ENCODE measurements around the gene HOXA6.

HOXA6 gene

GRCh38 chr7:27133409-27134231, 14.0 kb downstream of the HOXA6 start:
- FAIRE-seq: no peak

DNA sequence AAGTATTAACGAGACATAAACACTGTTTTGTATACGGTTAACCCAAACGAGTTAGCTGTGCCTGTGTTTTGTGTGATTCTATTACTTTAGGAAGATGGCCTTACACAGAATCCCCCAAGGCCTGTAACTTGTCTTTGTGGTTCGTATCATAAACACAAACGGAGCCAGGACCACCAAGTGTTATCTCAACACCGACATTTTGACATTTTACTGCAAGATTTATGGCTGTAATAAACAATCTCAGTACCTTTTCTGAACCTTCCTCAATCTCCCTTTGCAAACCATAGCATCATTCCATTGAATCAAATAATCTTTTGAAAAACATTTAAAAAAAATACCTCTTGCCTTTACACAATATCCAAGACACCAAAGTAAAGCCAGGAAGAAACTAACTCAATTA, 14.6 kb downstream of the HOXA6 start:
- FAIRE-seq: no peak

DNA sequence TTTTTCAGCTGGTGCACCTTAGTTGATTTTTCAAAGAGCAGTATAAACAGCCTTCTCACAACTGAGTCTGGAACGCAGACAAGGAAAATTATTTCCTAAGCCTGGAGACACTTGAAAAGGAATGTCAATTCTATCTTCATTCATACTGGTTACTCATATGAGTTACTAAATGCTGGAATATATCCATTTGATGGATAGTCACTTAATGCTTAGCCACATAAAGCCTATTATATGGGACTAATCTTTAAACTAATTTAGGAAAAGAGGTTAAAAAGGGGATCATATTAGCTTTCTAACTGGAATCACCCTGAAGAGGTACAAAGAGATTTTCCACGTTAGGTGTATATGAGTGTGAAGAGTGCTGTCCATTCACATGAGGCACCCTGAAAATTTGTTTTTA, 15.4 kb downstream of the HOXA6 start:
- FAIRE-seq: no peak

DNA sequence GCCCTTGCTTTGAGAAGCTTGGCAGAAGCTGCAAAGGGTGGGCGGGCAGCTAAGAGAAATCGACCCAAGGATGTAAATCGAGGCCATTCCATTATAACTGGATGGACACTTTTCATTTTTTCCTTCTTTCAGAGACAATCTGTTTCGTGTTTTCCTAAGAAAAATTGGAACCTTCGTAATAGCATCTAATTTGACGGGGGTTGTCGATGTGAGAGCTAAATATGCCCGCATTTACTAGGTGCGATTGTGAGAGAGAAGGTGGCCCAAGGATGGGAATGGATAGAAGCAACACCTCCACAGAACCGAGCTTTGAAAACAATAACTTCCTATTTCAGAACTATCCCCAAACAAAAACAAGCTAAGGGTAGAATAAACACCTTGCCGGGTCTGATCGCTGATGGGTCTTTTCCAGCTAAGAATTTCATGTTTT, 16.2 kb downstream of the HOXA6 start:
- FAIRE-seq: no peak

DNA sequence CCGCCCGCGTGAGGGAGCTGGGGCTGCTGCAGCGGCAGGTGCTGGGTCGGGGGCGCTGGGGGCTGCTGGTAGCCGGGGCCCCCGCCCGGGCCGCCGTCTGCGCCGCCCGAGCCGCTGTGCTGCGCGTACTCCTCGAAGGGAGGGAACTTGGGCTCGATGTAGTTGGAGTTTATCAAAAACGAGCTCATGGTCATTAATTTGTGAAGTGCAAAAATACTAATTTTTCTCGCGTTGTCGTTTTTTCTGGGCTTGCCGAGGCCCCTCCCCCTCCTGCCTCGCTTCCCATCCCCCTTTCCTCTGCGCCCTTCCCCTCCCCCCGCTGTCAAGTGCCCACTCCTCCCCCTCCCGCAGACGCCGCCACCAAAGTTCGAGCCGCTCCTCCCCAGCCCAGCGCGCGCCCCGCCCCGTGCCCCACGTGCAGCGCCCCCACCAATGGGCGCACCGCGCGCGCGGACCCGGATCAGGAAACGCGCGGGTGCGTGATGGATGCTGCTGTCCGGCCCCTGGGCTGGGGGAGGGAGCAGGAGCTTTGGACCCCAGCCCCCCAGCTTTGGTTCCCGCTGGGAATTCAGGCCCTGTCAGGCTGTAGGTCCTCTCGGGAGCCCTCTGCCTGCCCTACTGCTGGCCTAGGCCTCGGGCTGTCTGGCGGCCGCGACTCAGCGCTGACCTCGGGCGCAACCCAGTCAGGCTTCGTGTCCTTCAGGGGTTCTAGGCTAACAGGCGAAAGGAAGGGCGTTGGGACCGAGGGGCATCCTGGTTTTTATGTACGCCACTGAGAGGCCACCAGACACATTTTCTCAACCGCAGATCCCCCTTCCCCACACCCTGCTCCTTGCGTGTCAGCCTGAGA, 16.8 kb downstream of the HOXA6 start, which contains the start of gene HOXA4:
HOXA4 (minus strand) TSS at position 218 of the 850 bp plus-strand sequence; CDS start at position 194, 24 bp downstream.
- no peak for FAIRE-seq

DNA sequence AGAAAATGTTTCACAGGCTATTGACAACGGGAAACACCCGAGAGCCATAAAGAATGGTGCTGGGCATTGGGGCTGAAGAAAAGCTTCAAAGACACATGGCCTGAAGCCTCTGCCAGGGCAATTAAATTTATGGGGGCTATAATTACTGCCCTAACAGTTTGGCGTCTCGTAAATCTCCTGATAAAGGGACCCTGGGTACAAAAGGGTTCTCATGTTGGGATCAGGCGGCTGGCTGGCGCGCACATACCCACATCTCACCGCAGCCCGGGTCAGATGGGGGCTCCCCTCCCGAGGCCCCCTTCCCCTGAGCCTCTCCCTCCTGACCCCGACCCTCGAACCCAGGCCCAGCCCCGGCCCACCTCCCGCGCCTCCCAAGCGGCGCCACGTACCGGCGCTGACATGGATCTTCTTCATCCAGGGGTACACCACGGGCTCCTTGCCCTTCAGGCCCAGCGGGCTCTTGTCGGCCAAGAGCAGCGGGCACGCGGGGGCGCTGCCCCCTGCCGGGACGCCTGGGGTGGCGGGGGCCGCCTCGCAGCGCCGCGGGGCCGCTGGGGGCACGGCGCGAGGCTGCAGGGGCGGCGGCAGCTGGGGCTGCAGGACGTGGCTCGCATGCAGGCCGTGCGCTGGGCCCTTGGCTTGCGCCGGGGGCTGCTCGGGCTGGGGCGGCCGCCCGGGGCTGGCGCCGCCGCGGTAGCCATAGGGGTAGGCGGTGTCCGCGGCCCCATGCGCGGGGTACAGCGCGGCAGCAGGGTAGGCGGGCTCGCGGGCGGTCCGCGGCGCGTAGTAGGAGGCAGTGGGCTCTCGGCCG, 17.6 kb downstream of the HOXA6 start:
- no peak for FAIRE-seq

DNA sequence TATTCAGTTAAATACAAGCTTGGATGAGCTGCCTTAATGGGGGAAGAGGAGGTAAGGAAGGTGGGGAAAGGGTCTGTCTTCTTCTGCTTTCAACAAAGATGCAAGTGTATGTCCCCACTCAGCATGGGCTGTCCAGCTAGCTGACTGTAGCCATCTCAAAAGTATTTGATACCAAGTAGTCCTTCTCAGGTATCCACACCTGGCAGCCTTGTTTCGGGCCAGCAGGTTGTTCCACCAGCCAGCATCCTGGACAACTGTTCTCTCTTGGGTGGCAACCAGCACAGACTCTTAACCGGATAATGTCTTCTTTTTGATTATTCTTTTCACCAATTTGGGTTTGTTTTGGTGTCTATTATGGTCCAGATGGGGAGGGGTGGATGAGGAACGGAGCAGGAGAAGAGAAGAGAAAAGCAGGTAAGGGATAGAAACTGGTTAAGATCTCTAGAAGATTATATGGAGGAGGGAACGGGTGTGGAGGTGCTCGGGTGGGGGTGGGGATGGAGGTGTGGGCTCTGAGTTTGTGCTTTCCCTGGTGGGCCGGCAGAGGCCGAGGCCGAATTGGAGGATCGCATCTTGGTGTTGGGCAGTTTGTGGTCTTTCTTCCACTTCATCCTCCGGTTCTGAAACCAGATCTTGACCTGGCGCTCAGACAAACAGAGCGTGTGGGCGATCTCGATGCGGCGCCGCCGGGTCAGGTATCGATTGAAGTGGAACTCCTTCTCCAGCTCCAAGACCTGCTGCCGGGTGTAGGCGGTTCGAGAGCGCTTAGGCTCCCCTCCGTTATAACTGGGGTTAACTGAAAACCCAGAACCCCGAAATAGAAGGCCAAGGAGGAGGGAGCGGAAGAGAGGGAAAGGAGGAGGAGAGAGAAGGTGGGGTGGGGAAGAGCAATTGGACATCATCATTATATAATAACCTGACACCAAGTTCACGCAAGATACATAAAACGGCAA, 18.5 kb downstream of the HOXA6 start:
- FAIRE-seq: no peak

GRCh38 chr7:27128034-27128433, 19.5 kb downstream of the HOXA6 start:
- no peak for FAIRE-seq

DNA sequence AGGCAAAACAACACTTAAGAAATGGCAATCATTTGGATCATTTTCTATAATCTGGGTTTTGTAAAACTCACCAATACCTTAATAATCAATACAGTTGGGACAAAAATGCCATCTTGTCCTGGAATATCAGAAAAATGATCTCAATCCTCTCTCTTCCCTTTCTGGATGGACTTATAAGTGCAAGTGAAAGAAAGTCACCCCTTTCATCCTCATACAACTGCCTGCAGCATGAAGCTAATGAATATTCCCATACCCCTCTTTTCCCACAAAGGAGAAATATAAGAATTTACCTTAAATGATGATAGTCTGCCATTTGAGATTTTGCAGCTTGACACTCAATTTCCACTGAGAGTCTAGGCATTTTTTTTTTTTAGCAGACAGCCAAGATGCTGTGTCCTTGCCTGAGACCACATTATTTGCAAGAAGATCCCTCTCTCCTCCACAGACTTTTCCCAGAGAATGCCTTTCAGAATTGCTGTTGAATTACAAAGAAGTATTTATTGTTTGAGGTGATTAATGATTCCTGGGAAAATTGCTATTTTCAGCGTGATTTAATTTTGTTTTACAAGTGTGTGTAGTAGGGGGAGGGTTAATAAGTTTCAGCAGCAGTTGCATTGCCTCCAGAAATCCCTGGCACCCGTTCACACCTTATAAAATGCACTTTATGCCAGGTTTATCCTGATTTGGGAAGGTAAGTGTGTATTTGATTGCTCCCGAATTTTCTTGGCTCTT, 20.8 kb downstream of the HOXA6 start:
- FAIRE-seq: no peak

- FAIRE-seq: no peak
These were observed 21.6 kb downstream of the HOXA6 start for GRCh38 chr7:27125986-27126394.

GRCh38 chr7:27124902-27125689, 22.5 kb downstream of the HOXA6 start:
- FAIRE-seq: no peak

- FAIRE-seq: no peak
These were observed 23.3 kb downstream of the HOXA6 start for GRCh38 chr7:27124096-27124901.

GRCh38 chr7:27123477-27124053, 24.0 kb downstream of the HOXA6 start:
- no peak for FAIRE-seq

DNA sequence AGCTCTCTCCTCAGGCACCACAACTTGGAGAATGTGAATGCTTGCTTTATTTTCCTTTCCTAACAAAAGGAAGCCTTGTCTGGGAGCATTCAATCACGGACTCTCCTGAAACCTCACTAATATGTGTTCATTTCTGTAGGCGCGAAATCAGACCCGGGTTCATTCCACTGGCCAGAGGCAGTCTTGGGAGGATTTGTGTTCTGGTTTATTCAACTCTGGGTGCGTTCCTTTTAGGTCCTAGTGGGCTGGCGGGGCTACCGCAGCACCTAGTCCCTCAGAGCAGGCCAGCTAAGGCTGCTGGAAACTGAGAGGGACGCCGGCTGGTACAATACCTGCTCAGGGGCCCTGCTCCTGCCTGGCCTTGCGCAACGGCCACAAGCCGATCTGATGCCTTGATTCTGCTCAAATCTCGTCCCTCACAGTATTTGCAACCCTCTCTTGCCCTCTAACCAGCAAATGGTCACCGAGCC, 24.5 kb downstream of the HOXA6 start:
- no peak for FAIRE-seq

DNA sequence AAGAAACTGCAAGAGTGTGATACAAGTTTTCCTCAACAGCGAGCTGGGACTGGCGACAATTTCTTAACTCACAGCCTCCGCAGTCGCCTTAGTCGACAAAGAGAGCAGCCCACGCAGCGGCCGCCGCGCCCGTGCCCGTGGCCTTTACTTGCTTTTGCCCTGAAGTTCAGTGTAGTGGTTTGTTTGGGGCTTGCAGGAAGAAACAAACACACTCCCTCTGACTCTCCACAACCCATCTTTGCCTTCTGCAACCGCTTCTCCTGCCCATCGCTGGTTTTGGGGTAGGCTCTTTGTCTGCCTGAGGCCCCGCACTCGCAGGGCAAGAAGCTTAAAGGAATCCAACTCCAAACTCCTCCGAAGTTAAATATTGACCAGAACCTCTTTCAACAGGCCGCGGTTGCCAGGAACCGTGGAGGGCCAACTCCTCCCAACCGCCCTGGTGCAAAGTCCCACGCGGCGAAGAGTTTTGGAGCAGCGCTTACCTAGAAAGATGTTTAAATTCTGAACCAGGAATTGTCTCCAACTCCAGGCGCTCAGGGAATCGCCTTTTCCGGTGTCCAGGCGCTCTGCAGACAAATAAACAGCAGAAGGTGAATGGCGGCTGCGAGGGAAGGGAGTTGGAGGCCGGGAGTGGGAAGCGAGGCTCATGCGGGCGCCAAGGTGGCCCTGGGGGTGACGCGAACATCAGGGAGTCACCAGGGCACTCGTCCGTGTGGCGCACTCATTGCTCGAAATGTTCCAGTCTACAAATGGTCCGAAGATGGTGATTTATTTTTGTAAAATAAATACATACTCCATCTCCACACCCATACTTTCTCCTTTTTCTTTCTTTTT, 25.3 kb downstream of the HOXA6 start:
- no peak for FAIRE-seq

- no peak for FAIRE-seq
These were observed 25.9 kb downstream of the HOXA6 start for GRCh38 chr7:27121684-27122076.

DNA sequence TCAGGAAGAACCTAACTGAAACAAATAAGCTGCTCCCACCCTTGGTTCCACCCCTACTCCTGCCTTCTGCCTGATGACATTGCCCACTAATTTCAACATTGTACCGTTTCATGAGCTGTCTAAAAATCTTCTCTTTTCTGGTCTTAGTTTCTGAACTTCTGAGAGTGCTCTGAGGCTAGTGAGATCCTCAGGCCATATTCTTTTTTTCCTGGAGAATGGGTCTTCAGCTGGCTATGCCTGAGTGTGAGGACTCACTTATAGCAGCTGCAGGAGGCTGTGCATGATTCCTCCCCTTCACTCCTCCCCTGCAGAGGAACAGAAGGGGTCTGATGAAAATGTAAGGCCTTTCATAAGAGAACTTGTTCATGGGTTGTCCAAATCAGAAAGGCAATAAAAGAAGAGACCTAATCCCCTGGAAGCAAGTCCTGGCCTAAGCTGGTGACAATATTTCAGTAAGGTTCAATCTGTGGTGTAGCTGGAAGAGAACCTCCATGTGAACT, 28.1 kb downstream of the HOXA6 start:
- FAIRE-seq: no peak

GRCh38 chr7:27118580-27118979, 29.0 kb downstream of the HOXA6 start:
- no peak for FAIRE-seq

Data from islet of Langerhans (tissue), 1 donor.